Stomach (tissue), 9 donors: ENCODE results near the gene HNRNPUL1. TPM values are rescaled to one million over a fixed set of nuclear protein-coding genes. Genes with fewer than 3 reads are reported as not detected.

ENCODE experiments used
- DNase-seq, 2 donors: peaks; one replicate each; pipeline versions ENCODE4 v3.0.0 to v3.0.0-alpha.2; 2013 to 2019
- H3K27ac ChIP-seq, 5 donors: fragments of 200-600 bp in 4 of 5; sonication (generic) in 4 of 5; one replicate each; pipeline ENCODE4 v1.5.1; 2013 to 2019; ENCODE audit warnings: mild to moderate bottlenecking in 1 of 5, moderate library complexity in 1 of 5
- H3K27me3 ChIP-seq, 3 donors: fragments of 200-600 bp; sonication (generic); one replicate each; pipeline ENCODE4 v1.5.1; 2017 to 2019; ENCODE audit warnings: mixed run types in 1 of 3
- H3K36me3 ChIP-seq, 4 donors: fragments of 200-600 bp; sonication (generic); 1 replicate in 3 of 4; 2 replicates in 1 of 4; pipeline ENCODE4 v1.5.1; 2016 to 2019
- H3K4me1 ChIP-seq, 4 donors: fragments of 200-600 bp; sonication (generic); one replicate each; pipeline ENCODE4 v1.5.1; 2016 to 2019
- H3K4me3 ChIP-seq, 4 donors: fragments of 200-600 bp; sonication (generic) in 3 of 4; one replicate each; pipeline ENCODE4 v1.5.1; 2016 to 2019; ENCODE audit warnings: mild to moderate bottlenecking in 1 of 4
- H3K9me3 ChIP-seq, 4 donors: fragments of 200-600 bp; sonication (generic); one replicate each; pipeline ENCODE4 v1.5.1; 2016 to 2019
- EP300 ChIP-seq: sonication (generic); formaldehyde crosslinking; IDR thresholded peaks from one replicate; pipeline ENCODE4 v1.6.1; 2017; ENCODE audit warnings: antibody characterized with exemption
- POLR2A ChIP-seq, 4 donors: fragments of 450-650 bp; IDR thresholded peaks; one replicate each; pipeline ENCODE4 v1.6.1; 2016; ENCODE audit warnings: antibody characterized with exemption in 4 of 4, control low read depth in 2 of 4, mild to moderate bottlenecking in 1 of 4, moderate library complexity in 1 of 4
- POLR2AphosphoS5 ChIP-seq, 3 donors: sonication (generic); formaldehyde crosslinking; IDR thresholded peaks; one replicate each; pipeline ENCODE4 v1.6.1; 2016; ENCODE audit warnings: antibody characterized with exemption in 3 of 3
- WGBS, 5 donors: extraction: QIAGEN DNeasy Blood & Tissue Kit in 3 of 5; methylation state at CpG; one replicate each; pipeline versions ENCODE4 v1.1.5 to v1.1.7; 2013 to 2018; 5-methylcytosine and 5-hydroxymethylcytosine counted together
- intact Hi-C: fragments of 100-400 bp; cut with DNase I; formaldehyde crosslinking; loops from one replicate; pipeline ENCODE4 v1.15.1; 2023; ENCODE audit warnings: low total_unique reads
- polyA plus RNA-seq, 3 donors: library from polyadenylated mRNA; stranded (reverse); fragments of 200-250 nt; gene quantifications; one replicate each; pipeline ENCODE4 v1.2.3, GENCODE V29; 2013
- total RNA-seq, 5 donors: library from RNA; depleted of rRNA; stranded (reverse); fragments of >200 nt; gene quantifications; one replicate each; pipeline versions ENCODE4 v1.1.0 to v1.2.3, GENCODE V29; 2014 to 2016
- TF ChIP-seq, protein P1 (sequence below), 7 experiments: fragments of 450-650 bp in 4 of 7; fragments of 200-600 bp in 3 of 7; sonication (generic) in 3 of 7; IDR thresholded peaks; one replicate each; pipeline ENCODE4 v1.5.1; 2016 to 2019; ENCODE audit warnings: antibody characterized with exemption in 7 of 7, control low read depth in 2 of 7, mild to moderate bottlenecking in 1 of 7
- donor health status: healthy with polysubstance abuse.
- donor health status: Bipolar disorder and iron deficiency.
- donor health status: healthy.

The HNRNPUL1 gene
- total and polyA plus RNA-seq, 8 donors, result 47.8 to 319 (median 91.8) TPM

DNA sequence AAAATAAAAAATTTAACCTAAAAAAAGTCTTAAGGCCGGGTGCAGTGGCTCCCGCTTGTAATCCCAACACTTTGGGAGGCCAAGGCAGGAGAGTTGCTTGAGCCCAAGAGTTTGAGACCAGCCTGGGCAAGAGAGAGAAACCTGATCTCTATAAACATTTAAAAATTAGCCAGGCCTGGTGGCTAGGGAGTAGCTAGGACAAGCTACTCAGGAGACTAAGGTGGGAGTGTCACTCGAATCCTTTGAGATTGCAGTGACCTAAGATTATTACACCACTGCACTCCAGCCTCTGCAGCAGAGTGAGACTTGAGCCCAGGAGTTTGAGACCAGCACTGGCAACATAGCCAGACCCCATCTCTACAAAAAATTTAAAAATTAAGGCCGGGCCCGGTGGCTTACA is 46.9 kb downstream of the HNRNPUL1 start:
- 33 to 54% (median 34%) methylated on average over 5 of the region's 5 CpGs for WGBS, 5 donors
- Histone ChIP-seq H3K27me3 (no peaks in the 10 kb centered on the region), H3K4me3 (peak overlapping the region; percentile 62 to 76 (median 64)), H3K9me3 (no peaks in the 10 kb centered on the region), H3K27ac (peak overlapping the region in 4 of 5 donors; percentile 93 to 98 (median 94)), H3K4me1 (peaks cover 34 to 66% (median 48%) of the 10 kb centered on the region in 4 donors), H3K36me3 (peaks cover 20 to 59% (median 56%) of the 10 kb centered on the region in 4 donors)
- intact Hi-C loops, result loop anchor here (10.0 kb wide), 1 partner anchor 46 kb away; the partner anchor contains the start of gene HNRNPUL1
- no peak for DNase-seq
- TF ChIP-seq, protein P1, sequence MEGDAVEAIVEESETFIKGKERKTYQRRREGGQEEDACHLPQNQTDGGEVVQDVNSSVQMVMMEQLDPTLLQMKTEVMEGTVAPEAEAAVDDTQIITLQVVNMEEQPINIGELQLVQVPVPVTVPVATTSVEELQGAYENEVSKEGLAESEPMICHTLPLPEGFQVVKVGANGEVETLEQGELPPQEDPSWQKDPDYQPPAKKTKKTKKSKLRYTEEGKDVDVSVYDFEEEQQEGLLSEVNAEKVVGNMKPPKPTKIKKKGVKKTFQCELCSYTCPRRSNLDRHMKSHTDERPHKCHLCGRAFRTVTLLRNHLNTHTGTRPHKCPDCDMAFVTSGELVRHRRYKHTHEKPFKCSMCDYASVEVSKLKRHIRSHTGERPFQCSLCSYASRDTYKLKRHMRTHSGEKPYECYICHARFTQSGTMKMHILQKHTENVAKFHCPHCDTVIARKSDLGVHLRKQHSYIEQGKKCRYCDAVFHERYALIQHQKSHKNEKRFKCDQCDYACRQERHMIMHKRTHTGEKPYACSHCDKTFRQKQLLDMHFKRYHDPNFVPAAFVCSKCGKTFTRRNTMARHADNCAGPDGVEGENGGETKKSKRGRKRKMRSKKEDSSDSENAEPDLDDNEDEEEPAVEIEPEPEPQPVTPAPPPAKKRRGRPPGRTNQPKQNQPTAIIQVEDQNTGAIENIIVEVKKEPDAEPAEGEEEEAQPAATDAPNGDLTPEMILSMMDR (IDR thresholded peaks at IDR 0.05), result no peak
- TF ChIP-seq POLR2A (IDR thresholded peaks at IDR 0.05), result no peak
- TF ChIP-seq EP300, result no peak
- no peak for TF ChIP-seq POLR2AphosphoS5 (IDR thresholded peaks at IDR 0.05)

DNA sequence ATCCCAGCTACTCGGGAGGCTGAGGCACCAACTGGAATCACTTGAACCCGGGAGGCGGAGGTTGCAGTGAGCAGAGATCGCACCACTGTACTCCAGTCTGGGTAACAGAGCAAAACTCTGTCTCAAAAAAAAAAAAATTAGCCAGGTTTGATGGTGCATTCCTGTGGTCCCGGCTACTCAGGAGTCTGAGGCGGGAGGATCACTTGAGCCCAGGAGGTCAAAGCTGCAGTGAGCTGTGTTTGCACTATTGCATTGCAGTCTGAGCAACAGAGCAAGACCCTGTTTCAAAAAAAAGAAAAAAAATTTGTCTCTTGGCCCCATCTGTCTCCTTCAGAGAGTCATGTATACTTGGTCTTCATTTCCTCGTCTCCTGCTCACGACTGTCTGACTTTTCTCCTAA is 47.4 kb downstream of the HNRNPUL1 start:
- Histone ChIP-seq H3K27ac (peak overlapping the region in 2 of 5 donors; percentile 94 to 98), H3K27me3 (no peaks in the 10 kb centered on the region), H3K9me3 (no peaks in the 10 kb centered on the region), H3K36me3 (peaks cover 20 to 59% (median 56%) of the 10 kb centered on the region in 4 donors), H3K4me3 (peak overlapping the region in 3 of 4 donors; percentile 62 to 65 (median 63)), H3K4me1 (peaks cover 31 to 61% (median 45%) of the 10 kb centered on the region in 4 donors)
- DNase-seq, result no peak
- 77 to 87% (median 80%) methylated on average over 8 of the region's 8 CpGs for WGBS, 5 donors
- TF ChIP-seq POLR2A (IDR thresholded peaks at IDR 0.05) (no peak), POLR2AphosphoS5 (IDR thresholded peaks at IDR 0.05) (no peak), EP300 (no peak)
- TF ChIP-seq, protein P1 (IDR thresholded peaks at IDR 0.05), result no peak
- intact Hi-C loops, result loop anchor here (10.0 kb wide), 1 partner anchor 47 kb away; the partner anchor contains the start of gene HNRNPUL1

DNA sequence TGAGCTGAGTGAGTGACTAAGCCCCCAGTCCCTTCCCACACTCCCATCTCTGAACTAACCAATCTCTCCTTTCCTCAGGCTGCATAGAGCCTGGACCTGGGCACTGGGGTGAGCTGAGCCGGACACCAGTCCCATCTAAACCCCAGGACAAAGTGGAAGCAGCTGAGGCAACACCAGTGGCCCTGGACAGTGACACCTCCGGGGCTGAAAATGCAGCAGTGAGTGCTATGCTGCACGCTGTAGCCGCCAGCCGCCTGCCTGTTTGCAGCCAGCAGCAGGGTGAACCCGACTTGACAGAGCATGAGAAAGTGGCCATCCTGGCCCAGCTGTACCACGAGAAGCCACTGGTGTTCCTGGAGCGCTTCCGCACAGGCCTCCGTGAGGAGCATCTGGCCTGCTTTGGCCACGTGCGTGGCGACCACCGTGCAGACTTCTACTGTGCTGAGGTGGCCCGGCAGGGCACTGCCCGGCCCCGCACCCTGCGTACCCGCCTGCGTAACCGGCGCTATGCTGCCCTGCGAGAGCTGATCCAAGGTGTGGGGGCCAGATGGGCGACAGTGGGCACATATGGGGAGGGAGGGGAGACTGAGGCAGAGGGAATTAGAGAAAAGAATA is 52.2 kb downstream of the HNRNPUL1 start:
- Histone ChIP-seq H3K36me3 (peaks cover 45 to 94% (median 93%) of the 10 kb centered on the region in 4 donors), H3K27ac (no peak overlapping the region), H3K4me3 (no peak overlapping the region), H3K27me3 (no peaks in the 10 kb centered on the region), H3K9me3 (no peaks in the 10 kb centered on the region), H3K4me1 (peaks cover 3 to 28% (median 19%) of the 10 kb centered on the region in 4 donors)
- no peak for DNase-seq
- WGBS, 5 donors, result 96 to 97% (median 97%) methylated on average over 16 to 24 of the region's 24 CpGs
- intact Hi-C loops, result loop anchor here (10.0 kb wide), 1 partner anchor 52 kb away; the partner anchor contains the start of gene HNRNPUL1
- TF ChIP-seq EP300, result no peak
- TF ChIP-seq POLR2A (IDR thresholded peaks at IDR 0.05), result no peak

DNA sequence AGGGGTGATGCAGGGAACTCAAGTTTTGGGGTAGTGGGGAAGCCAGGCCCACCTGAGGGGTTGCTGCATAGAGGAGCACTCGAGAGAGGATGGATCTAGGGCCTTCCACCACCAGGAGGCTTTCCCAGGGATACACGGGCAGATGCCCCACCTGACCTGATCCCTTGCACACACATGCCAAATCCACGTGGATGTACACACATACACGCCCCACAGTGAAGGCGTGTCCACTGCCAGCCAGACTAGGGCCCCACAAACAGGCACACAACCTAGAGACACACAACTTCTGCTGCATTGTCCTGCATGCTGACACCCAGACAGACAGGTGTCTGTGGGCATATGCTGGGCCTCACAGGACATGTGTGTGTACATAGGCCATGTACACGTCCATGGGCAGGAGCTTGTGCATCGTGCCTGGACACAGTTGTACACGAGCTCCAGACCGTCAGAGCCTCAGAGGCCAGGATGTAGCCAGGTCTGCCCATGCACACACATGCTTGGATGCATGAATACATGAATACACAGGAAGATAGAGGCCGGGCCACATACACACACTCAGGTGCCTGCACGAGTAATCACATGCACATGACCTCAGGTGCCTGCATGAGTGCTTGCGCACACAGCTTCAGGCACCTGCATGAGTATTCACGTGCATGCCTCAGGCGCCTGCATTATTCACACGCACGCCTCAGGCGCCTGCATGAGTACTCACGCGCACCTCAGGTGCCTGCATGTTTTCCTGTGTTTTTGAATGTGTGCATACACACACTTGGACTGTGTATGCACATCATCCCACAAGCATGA is 54.7 kb downstream of the HNRNPUL1 start:
- no peaks in the 10 kb centered on the region for H3K27me3 ChIP-seq
- WGBS, 5 donors, result 73 to 82% (median 77%) methylated on average over 17 to 19 of the region's 19 CpGs
- H3K9me3 ChIP-seq, result no peaks in the 10 kb centered on the region
- no peak for DNase-seq
- TF ChIP-seq POLR2A (IDR thresholded peaks at IDR 0.05), result no peak
- no peak for TF ChIP-seq POLR2AphosphoS5 (IDR thresholded peaks at IDR 0.05)
- TF ChIP-seq, protein P1 (IDR thresholded peaks at IDR 0.05), result no peak
- no peak for TF ChIP-seq EP300
- intact Hi-C loops, result loop anchor here (10.0 kb wide), 1 partner anchor 54 kb away; the partner anchor contains the start of gene HNRNPUL1
- no peak overlapping the region for H3K27ac ChIP-seq
- peaks cover 23 to 31% (median 29%) of the 10 kb centered on the region in 4 donors for H3K4me1 ChIP-seq
- no peak overlapping the region for H3K4me3 ChIP-seq
- H3K36me3 ChIP-seq, result peaks cover 42 to 92% (median 85%) of the 10 kb centered on the region in 4 donors
